Epithelial cell of proximal tubule (primary cell): ENCODE data around the gene AKT1S1. TPM values are rescaled to one million over a fixed set of nuclear protein-coding genes. Genes with fewer than 3 reads are reported as not detected.

Source experiments
- DNase-seq: peaks from one replicate; pipeline ENCODE4 v3.0.0-alpha.2; 2011; ENCODE audit warnings: low read depth
- H3K4me3 ChIP-seq: 2 replicates; pipeline ENCODE4 v1.5.1; 2011; ENCODE audit warnings: low read depth, mild to moderate bottlenecking, low read length
- total RNA-seq: library from RNA; depleted of rRNA; stranded (reverse); fragments of >200 nt; gene quantifications from 2 replicates; pipeline ENCODE4 v1.2.3, GENCODE V29; 2015
- TF ChIP-seq, protein P1 (sequence below): conservative IDR thresholded peaks from 2 replicates; pipeline ENCODE4 v1.5.1; 2012; ENCODE audit warnings: low read depth, mild to moderate bottlenecking, low read length

Gene AKT1S1
- total RNA-seq, 1 donor from 2014 or later = 25.8 TPM

DNA sequence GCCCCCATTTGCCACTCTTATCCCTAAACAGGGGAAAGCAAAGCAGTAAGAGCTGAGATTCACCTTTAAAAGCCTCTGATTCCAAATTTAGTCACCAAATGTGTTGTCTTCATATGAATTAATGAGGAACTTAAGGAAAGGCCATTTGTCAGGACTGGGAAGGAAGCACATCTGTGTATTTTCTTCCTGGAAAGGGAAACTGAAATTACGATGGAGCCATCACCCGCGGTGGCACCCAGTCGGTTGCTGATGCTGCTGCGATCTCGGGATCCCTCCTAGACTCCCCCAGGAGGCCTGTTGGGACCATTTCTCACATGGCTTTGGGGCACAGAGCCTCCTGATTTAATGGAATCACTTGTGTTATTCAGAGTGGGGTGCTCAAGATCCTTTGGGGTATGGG lies 27.0 kb upstream of the AKT1S1 start:
- DNase-seq = no peak
- H3K4me3 ChIP-seq = no peak overlapping the region
- TF ChIP-seq, protein P1, sequence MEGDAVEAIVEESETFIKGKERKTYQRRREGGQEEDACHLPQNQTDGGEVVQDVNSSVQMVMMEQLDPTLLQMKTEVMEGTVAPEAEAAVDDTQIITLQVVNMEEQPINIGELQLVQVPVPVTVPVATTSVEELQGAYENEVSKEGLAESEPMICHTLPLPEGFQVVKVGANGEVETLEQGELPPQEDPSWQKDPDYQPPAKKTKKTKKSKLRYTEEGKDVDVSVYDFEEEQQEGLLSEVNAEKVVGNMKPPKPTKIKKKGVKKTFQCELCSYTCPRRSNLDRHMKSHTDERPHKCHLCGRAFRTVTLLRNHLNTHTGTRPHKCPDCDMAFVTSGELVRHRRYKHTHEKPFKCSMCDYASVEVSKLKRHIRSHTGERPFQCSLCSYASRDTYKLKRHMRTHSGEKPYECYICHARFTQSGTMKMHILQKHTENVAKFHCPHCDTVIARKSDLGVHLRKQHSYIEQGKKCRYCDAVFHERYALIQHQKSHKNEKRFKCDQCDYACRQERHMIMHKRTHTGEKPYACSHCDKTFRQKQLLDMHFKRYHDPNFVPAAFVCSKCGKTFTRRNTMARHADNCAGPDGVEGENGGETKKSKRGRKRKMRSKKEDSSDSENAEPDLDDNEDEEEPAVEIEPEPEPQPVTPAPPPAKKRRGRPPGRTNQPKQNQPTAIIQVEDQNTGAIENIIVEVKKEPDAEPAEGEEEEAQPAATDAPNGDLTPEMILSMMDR = no peak

DNA sequence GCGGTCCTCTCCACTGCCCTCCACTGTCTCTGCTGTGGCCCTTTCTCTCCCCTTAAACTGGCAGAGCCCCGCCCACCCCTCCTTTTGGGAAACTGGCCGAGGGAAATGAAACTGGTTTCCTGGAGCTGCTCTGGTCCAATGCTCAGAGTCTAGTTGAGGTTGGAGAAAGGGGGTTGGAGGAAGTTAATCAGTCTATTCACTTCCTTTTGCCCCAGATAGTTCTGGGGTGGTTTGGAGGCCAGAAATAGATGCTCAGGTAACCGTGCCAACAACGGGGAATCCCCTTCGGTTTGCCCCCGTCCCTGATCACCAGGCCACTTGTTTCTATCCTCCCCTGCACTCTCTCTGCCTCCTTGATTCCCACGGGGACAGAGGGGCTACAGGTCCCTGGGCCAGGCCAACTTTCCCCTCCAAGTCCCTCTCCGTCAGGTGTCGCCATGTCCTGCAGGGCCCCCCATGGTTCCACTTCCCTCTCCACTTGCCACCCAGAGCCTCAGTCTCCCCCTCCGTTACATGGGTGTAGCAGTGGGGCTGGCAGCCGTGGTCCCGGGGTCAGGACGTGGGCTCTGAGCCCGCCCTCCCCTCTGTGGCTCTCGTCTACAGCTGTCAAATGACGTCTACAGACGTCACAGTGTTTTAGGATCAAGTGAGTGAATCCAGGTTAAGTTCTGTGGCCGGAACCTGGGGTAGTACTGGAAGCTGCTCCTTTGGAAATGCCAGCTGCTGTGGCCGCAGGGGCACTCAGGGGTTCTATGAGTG lies 19.9 kb upstream of the AKT1S1 start, which contains the start of gene IL4I1:
IL4I1 (minus strand) TSS at position 25 of the 759 bp plus-strand sequence. CDS start 727 bp downstream, outside the sequence.
- TF ChIP-seq, protein P1 = no peak
- peak; percentile 73 for DNase-seq
- H3K4me3 ChIP-seq = peak within 1 kb of the TSS; percentile 33

DNA sequence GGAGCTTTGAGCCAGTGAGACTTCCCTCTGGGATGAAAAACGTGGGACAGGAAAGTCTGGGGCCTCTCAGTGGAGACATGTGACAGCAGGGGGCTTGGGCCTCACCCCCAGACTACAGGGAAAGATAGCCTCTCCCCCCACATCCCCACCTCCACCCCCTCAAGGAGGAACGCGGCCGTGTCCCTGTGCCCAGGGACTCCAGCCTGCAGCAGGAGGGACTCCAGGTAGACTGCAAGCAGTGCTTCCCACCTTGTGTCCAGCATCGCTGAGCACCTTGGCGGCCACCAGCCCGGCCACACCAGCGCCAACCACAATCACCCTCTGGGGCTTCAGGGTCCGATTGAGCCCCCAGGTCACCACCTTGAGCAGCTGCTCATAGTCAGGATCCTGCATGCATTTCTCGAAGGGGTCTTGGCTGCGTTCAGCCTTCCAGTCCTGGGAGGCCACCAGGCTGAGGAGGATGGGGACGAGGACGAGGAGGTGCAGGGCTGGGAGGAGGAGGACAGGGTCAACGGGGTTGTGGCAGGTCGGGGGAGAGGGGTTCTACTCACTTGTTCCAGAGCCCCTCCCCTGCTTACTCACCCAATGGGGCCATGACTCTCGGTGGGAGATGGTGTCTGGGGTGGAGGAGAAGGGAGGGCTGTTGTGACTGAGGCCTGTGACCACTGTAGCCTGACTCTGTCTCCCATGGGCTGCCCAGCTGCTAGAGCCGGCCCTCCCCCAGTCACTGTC lies 18.6 kb upstream of the AKT1S1 start:
- no peak overlapping the region for H3K4me3 ChIP-seq
- DNase-seq = no peak
- TF ChIP-seq, protein P1 = no peak

DNA sequence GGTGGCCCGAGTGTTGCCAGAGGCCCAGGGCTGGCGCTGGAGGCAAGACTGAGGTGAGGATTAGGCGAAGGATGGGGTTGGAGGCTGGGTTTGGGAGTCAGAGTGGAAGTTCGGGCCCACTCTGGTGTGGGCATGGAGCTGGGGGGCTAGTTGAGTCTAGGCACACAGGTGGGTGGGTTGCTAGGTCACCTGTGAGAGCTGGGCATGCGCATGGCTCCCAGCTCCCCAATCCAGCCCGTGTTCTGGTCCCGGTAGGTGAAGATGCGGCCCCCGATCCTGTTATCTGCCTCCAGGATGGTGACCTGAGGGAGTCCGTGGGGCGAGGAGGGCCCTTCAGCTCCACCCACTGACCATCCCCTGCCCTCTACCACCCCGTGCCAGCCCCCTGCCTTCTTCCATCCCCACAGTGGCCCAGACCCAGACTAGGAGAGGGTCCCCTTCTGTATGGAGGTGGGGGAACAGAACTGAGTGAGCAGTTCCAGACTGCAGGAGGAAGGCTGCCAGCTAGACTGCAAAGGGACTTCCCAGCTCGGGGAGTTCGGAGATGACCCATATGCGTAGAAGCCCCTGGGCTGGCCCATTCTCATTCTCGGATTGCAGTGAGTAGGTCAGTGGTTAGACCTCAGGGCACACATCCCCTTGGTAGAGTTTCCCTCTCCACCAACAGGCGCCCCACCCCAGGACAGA lies 17.9 kb upstream of the AKT1S1 start:
- no peak for DNase-seq
- no peak overlapping the region for H3K4me3 ChIP-seq
- TF ChIP-seq, protein P1 = no peak

DNA sequence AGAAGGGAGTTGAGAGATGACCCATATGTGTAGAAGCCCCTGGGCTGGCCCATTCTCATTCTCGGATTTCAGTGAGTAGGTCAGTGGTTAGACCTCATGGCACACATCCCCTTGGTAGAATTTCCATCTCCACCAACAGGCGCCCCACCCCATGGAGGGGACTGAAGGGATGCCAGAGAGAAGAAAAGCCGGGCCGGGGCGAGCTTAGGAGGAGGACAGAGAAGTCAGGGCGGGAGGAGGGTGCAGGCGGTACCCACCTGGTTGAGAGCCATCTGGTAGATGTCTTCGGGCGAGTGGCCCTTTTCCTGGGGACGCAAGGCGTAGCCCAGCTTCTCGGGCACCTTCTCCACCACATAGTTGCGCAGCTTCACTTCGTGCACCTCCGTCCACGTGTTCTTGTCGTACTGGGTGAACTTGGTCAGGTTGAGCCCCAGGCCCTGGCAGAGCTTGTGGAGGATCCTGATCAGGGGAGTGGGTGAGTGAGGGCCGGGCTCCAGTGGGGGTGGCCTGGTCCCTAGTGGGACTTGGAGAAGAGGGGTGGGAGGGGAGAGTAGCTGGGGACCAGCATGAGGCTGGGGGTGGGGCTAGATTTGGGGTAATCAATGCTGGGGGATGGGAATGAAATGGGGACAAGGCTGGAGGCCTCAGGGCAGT lies 17.0 kb upstream of the AKT1S1 start:
- H3K4me3 ChIP-seq = no peak overlapping the region
- TF ChIP-seq, protein P1 = no peak
- no peak for DNase-seq

DNA sequence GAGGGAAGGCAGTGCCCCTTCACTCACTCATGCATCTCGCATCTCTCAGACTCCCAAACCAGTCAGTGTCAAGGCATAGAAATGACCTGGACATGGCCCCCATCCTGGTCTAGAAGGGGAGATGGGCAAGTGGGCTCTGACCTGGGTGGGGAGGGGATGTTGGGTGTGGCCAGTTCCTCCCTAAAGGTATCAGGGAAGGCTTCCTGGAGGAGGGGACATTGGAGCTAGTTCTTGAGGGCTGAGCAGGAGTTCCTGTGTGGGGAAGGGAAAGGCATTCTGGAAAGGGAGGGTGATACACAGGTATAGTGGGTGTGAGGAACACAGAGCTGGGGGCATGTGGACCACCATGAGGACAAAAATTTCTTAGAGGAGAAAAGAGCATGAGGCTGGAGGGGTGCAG lies 15.6 kb upstream of the AKT1S1 start:
- TF ChIP-seq, protein P1 = no peak
- no peak overlapping the region for H3K4me3 ChIP-seq
- no peak for DNase-seq
